Left kidney (tissue), 2 donors: ENCODE measurements around the gene MTNR1A. TPM values are rescaled to one million over a fixed set of nuclear protein-coding genes. Genes with fewer than 3 reads are reported as not detected.
"Not testable (repeated sequence)": the region's sequence is repeated elsewhere in the genome, so short reads cannot be mapped to it uniquely, and the experiment has no call there.

Experiments
- DNase-seq: peaks from one replicate; pipeline ENCODE4 v3.0.0-alpha.2; 2013
- polyA plus RNA-seq: library from polyadenylated mRNA; unstranded; fragments of 120-200 nt; gene quantifications from one replicate; pipeline ENCODE4 v1.2.1, GENCODE V29; 2013; ENCODE audit not compliant: insufficient read length

Gene MTNR1A
- polyA plus RNA-seq, 1 donor: 1.7 TPM

DNA sequence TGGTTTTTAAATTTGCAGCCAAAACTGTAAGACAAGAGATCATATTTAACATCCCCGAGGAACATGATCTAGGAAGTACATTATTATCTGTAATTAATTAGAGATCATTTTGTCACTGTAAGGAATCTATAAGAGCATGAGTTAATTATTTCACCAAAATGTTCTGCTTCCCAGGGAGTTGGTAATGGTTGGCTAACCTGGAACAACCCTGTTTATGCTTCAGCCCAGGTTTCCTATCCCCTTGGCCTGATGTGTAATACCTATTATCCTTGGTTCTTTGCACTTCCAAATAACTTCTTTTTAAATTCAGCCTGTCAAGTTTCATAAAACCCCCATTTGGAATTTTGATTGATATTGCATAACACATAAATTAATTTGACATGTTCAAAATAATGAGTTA lies 6.4 kb upstream of the MTNR1A start:
- DNase-seq: no peak

DNA sequence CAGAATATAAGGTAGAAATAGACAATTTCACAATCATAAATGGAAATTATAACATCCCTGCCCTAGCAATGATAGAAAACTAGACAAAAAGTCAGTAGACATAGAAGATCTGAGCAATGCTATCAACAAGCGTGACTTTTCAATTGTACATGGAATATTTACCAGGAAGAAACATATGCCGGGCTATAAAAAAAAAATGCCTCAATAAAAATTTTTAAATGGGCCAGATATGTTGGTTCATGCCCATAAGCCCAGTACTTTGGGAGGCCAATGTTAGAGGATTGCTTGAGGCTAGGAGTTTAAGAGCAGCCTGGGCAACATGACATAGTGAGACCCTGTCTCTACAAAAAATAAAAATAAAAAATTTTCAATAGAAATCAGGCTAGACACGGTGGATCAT lies 5.3 kb upstream of the MTNR1A start:
- no peak for DNase-seq

DNA sequence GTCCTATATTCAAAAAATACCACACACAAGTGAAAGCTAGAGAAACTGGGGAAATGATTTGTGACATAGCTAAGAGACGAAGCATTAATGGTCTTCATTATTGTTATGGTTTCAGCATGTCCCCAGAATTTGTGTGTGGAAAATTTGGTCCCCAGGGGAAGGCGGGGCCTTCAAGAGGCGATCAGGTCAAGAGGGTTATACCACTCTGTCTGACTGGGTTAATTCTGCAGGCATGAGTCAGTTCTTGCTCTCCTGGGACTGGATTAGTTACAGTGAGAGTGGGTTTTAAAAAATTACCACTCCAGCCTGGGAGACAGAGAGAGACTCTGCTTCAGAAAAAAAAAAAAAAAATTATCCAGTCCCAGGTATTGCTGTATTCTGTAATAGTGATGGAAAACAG lies 2.1 kb upstream of the MTNR1A start:
- no peak for DNase-seq

DNA sequence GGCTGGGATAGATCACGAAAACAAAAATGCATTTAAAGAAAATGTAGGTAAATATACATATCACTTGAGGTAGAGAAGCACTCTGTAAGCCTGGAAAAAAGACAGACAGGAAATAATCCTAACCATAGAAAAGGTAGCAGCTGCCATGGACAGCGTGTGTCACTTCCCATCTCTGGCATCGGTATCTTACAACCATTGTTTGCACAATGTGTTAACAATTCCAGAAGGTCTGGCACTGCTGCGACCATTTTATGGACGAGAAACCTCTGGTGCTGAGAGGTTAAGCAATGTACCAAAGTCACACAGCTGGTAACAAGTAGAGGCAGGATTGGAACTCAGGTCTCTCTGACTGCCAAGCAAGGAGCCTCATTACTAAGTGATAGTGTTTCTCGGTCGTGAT lies 1.7 kb upstream of the MTNR1A start:
- no peak for DNase-seq

DNA sequence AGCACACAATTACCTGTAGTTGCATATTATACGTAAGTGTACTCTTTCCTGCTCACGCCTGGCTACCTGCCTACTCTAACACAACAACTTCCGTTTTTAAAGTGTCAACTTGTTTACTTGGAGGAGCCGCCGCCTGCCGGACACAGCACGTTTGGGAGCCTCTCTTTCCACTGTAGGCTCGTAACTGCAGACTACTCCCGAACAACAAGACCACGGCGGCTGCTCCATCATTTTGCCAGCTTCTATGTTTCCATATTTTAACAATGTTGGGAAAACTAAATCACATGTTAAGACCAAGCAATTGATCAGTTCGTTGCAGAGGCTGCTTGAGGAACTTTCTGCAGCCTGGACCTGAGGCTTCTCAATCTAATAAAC lies 841 bp downstream of the MTNR1A start:
- DNase-seq: peak; percentile 62

DNA sequence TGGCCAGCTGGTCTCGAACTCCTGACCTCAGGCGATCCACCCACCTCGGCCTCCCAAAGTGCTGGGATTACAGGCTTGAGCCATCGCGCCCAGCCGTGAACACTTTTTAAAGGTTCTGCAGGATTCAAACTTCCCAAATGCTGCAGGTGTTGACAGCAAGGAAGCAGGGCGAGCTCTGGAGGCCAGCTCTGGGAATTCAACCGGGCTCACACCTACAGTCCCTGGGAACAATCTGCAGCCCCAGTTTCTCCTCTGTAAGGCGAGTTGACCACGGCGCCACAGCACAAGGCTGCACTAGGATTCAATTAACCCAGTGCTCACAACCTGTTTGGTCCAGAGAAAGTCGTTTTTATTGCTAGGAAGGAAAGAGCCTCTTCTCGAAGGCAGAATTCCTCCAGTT lies 1.6 kb downstream of the MTNR1A start:
- DNase-seq: no peak

DNA sequence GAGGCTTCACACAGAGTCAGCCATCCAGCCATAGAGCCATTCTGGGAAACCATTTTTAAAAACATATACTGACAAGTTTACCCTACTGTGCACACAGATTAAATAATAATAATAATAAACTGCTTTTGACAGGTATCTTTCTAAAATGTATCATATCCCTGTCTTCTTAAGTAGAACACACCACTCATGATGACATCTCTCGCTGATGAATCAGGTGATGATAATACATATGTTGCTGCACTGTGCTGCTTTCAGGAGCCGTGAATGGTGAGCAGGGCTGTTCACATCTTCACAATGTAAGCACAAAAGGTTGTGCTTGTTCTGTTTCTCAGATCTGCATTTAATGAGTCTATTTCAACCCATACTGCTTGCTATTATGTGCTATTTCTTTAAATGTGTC lies 3.5 kb downstream of the MTNR1A start:
- DNase-seq: no peak

DNA sequence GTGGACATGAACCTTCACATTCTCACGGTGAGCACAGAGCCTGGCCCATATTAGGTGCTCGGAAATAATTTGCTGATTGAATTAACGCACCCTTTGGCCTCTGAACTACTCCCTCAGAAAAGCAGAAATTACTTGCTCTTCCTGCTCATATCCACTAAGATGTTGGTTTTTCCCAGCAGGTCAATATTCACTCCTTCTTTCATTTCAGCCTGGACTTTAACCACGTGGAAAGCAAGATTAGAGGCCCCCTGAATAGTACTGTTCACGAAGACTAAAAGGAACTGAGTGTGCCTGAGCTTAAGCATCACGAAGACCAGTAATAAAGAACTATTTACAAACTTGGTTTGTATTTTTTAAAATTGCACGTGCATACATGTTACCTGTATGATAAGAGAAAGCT lies 9.9 kb downstream of the MTNR1A start:
- DNase-seq: no peak

DNA sequence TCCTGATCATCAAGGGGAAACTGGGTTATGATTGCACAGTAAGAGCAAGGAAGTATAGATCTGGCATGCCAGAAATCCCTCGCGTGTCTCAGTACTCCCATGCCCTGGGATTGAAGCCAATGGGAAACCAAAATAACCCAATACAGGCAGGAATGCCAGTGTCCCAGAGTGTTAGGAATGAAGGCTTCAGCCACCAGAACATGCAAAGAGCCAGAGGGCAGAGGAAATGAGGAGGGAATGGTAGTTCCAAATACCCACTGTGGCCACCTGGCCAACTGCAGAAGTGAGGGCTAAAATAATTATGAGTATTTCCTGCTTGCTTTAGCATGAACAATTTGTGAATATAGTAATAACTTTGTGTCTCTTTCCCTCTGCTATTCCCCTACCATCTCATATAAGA lies 12.2 kb downstream of the MTNR1A start:
- DNase-seq: no peak

DNA sequence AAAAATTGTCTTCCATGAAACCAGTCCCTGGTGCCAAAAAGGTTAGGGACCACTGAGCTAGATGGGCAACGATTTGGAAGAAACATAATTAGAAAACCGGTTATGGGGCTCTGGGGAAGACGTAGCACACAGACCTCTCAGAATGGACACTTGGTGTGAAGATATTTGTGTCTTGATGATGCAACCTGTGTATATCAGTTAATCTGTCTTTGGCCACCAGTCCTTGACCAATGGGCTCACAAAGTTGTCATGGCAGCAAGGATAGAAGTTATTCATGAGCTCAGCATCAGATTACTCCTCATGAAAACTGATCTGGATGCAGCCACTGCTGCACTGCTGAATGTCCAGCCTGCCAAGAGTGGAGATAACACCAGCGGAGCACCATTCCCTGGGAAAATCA lies 13.6 kb downstream of the MTNR1A start:
- no peak for DNase-seq

DNA sequence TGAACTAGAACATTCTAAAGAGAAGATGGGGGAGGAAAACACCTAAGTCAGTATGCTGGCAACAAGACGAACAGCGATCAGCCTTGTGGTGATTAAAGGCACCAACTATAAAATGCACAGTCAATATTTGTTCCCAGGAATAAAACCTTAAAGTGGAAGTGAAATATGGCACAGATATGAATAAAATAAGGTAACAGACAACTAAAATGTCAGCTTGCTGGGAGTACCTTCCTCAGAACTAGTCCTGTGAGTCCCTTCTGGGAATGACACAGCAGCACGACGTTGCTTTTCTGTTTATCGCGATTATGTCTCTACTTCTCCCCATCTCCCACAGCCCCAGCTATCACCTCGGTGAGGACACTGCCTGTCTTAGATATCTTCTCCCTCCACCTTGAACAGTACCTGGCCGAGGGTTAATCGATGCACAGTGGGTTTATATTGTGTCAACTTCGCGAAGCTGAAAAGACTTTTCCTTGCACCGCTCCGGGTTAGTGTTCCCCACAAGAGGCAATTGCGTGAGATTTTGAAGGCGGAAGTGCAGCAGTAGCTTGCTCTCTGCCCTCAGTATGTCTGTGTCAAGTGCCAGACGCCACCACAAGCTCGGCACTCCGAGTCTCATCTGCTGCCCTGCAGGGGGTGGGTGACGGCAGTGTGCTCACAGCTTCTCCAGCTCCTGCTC lies 17.4 kb downstream of the MTNR1A start:
- DNase-seq: no peak

DNA sequence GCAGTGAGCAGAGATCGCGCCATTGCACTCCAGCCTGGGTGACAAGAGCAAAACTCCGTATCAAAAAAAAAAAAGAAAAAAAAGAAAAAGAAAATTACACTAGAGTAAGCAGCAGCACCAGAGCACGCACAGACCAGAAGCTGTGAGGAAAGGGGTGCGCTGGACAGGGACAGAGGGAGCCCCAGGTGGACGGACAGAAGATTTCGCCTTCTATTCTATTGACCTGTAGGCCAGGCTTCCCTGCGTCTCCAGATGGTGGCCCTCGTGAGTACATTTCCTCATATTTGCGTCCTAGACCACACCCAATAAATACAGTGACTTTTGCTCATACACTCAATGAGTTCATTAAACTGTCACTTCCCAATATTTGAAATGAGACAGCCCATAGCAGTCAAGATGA lies 19.1 kb downstream of the MTNR1A start:
- no peak for DNase-seq

DNA sequence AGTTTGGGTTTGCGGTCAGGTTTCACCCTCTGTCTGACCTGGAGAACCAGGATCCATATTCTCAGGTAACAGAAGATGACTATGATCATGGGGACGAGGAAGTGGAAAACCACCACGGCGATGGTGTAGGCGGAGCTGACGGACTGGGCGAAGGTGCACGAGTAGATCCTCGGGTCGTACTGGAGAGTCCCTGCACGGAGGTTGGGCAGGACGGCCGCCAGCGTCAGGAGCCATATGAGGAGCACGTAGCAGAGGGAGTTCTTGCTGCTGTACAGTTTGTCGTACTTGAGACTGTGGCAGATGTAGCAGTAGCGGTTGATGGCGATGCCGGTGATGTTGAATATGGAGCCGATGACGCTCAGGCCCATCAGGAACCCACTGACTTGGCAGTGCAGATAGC lies 21.3 kb downstream of the MTNR1A start:
- DNase-seq: no peak

DNA sequence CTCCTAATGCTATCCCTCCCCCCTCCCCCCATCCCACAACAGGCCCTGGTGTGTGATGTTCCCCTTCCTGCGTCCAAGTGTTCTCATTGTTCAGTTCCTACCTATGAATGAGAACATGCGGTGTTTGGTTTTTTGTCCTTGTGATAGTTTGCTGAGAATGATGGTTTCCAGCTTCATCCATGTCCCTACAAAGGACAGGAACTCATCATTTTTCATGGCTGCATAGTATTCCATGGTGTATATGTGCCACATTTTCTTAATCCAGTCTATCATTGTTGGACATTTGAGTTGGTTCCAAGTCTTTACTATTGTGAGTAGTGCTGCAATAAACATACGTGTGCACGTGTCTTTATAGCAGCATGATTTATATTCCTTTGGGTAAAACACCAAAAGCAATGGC lies 31.4 kb downstream of the MTNR1A start:
- DNase-seq: not testable (repeated sequence)

DNA sequence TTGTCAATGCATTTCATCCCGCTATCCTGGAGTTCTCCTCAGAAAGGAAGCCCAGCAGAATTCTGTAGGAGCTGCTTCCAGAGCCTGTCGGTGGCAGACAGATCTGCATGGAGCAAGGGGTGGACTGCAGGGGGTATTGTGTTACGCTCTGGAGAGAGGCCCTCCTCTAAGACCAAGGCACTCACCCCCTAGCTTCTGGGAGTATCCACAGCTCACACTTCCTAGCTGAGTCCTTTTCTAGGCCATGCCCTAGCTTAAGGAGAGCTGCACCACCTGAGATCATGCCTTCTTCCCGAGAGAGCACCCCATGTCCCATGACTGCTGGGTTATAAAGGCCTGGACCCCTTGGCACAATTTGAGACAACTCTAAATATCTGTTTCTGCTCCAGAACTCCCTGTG lies 39.1 kb downstream of the MTNR1A start:
- DNase-seq: no peak

DNA sequence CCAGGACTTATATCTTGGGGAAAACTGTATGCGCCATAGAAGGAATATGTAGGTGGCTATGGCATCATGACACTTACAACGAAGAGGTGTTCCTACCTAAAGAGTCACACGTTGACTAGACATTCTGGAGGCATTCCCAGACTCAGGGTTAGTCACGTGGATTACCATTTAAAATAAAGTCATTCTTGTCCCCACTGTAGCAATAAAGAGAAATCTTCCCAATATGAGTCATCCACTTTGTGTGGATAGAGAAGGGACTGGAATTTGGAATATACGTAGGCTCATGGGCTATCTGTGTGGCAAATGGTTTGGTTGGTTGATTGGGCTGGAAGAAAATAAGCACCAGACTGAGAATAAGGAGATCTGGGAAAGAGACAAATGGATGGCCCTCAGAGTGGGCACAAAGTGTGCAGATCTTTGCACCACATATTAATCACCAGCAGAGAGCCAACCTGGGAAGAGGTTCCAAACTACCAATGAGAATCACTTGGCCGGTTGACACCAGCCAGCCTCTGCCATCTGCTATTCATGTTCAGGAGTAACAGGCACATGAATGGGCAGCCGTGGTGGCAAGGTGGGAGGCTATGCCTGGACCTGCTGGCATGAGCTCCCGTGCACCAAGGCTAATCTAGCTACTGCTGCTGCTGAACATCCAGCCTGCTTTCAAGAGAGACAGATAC lies 41.0 kb downstream of the MTNR1A start:
- DNase-seq: no peak

DNA sequence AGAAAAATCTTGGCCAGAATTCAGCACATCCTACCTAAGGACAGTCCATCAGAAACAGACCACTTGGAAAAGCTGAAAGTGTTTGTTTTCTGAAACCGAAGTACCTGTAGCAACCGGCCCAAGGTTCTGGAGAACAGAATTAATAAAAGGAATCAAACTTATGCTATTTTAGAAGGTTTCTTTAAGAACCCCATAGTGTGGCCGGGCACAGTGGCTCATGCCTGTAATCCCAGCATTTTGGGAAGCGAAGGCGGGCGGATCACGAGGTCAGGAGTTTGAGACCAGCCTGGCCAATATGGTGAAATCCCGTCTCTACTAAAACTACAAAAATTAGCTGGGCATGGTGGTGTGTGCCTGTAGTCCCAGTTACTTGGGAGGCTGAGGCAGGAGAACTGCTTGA lies 50.6 kb downstream of the MTNR1A start:
- DNase-seq: not testable (repeated sequence)

DNA sequence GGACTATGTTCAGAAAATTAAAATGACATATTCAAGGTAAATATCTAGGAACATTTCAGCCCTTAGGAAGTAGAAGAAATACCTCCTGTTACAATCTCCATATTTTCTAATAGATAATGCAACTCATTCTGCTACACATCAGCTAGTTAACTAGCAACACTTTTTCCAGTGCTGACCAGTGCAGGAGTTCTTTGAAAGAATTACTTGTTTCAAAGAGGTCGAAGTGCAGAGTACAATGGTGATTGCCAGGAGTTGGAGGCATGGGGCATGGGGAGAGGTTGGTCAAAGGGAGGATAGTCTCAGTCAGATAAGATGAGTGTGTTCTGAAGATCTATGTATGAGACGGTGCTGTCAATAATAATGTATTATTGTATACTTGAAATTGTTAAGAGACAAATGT lies 53.1 kb downstream of the MTNR1A start:
- no peak for DNase-seq

DNA sequence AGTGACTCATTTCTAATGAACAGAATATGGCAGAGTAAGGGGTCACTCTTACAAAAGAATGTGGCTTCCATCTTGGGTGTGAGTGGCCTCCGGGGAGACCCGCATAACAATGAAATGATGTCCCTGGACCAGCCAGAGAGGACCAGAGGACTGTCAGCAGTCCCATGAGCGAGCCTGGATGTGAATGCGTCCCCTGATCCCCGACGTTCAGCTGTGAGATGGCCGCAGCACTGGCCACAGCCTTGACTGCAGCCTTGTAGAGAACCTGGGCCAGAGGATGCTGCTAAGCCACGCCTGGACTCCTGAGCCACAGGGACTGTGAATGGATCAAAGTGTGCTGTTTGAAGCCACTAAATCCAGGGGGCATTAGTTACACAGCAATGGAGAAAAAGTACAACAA lies 53.8 kb downstream of the MTNR1A start:
- DNase-seq: no peak

DNA sequence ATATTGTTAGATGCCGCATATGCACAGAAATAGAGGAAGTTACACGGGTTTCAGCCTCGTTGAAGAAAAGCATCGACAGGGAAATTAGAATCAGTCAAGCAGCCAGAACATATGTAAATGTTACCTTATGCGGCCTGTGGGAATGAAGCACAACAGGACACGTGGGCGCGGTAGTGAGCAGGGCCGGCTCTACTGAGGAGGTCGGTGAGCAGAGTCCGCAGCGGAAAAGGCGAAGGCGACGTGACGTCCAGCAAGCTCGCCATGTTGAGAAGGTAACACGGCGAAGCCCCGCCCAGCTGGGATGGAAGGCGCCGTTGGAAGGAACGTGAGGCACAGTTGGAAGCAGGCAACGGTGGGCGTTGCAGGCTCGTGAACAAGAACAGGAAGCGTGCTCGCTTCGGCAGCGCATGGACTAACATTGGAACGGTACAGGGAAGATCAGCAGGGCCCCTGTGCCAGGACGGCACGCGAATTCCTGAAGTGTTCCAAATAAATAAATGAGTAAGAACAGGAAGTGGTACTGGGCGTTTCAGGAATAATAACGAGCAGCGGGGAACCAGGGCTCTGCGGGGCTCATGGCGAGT lies 54.6 kb downstream of the MTNR1A start:
- no peak for DNase-seq

DNA sequence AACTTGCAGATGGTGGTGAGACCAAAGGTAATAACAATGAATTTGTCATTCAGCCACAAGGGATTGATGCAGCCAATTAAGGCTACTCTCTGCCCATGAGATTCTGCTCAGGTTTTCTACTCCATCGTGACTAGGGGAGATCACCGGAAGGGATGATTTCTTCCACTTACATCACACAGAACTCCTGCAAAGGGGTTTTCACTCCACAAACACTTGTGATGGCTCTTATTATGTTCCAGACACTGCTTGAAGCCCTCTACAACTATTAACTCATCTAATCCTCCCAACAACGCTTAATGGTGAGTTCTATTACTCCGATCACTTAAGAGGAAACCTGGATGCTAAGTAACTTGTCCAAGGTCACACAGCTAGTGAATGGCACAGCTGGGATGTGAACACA lies 55.9 kb downstream of the MTNR1A start:
- no peak for DNase-seq

DNA sequence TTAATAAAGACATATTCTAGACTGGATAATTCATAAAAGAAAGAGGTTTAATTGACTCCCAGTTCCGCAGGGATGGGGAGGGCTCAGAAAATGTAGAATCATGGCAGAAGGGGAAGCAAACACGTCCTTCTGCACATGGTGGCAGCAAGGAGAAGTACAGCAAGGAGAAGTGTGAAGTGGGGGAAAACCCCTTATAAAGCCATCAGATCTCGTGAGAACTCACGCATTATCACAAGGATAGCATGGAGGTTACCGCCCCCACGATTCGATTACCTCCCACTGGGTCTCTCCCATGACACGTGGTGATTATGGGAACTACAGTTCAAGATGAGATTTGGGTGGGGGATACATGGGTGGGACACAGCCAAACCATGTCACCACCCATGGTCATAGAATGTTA lies 58.3 kb downstream of the MTNR1A start:
- DNase-seq: no peak

DNA sequence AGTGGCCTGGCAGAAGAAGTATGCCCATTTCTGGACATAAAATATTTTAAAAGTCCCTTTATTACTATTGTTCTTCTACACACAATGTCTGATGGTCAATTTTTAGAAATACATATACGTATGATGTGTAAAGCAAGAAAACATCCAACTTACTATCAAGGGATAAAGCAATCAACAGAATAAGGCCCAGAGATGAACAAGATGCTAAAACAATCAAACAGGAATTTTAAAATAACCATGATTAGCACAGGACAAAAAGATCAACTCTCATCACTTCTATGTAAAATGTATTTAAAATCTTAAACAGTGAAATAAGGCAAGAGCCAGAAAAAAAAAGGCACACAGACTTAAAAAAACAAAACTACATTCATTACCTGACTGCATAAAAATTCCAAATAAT lies 60.9 kb downstream of the MTNR1A start:
- no peak for DNase-seq

DNA sequence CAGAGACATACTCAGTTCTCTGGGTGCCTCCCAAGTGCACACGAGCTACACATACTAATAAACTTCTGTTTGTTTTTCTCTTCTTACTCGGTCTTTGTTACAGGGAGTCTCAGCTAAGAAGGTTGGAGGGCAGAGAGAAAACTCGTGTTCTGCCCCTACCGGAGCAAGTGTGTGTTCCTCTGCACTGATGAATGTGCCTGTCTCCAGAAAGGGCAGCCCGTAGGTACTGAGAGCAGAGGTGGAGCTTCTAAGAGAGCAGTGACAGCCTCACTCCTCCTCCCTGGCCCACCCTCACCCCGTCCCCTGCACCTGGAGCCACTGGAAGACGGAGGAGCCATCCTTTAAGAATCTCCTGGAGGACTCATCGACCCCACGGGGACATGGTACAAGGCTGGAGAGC lies 67.6 kb downstream of the MTNR1A start:
- no peak for DNase-seq
